Skeletal muscle tissue (tissue), 4 donors: ENCODE data around the gene INPP5A. TPM values are rescaled to one million over a fixed set of nuclear protein-coding genes. Genes with fewer than 3 reads are reported as not detected.
"Not testable (repeated sequence)": the region's sequence is repeated elsewhere in the genome, so short reads cannot be mapped to it uniquely, and the experiment has no call there.

Experiments
- H3K27ac ChIP-seq: one replicate; pipeline ENCODE4 v1.7.0; 2013; ENCODE audit warnings: mild to moderate bottlenecking, low read depth, low read length, inconsistent platforms
- H3K27me3 ChIP-seq, 3 donors: one replicate each; pipeline ENCODE4 v1.7.0; 2013; ENCODE audit warnings: low read length in 3 of 3; ENCODE audit not compliant: control insufficient read depth in 3 of 3, insufficient read depth in 3 of 3
- H3K36me3 ChIP-seq, 3 donors: one replicate each; pipeline ENCODE4 v1.7.0; 2013; ENCODE audit warnings: low read length in 3 of 3; ENCODE audit not compliant: control insufficient read depth in 3 of 3, insufficient read depth in 3 of 3
- H3K4me1 ChIP-seq, 3 donors: one replicate each; pipeline ENCODE4 v1.7.0; 2013; ENCODE audit warnings: low read length in 3 of 3, mild to moderate bottlenecking in 3 of 3; ENCODE audit not compliant: control insufficient read depth in 3 of 3, insufficient read depth in 3 of 3
- H3K4me3 ChIP-seq, 3 donors: one replicate each; pipeline ENCODE4 v1.7.0; 2013; ENCODE audit warnings: low read length in 3 of 3
- H3K9ac ChIP-seq, 3 donors: one replicate each; pipeline ENCODE4 v1.7.0; 2013; ENCODE audit warnings: low read length in 3 of 3, mild to moderate bottlenecking in 3 of 3, moderate library complexity in 2 of 3, low read depth in 1 of 3
- H3K9me3 ChIP-seq, 3 donors: one replicate each; pipeline ENCODE4 v1.7.0; 2013; ENCODE audit warnings: low read length in 3 of 3; ENCODE audit not compliant: control insufficient read depth in 3 of 3
- total RNA-seq: library from RNA; depleted of rRNA; stranded (reverse); fragments of >200 nt; gene quantifications from one replicate; pipeline ENCODE4 v1.2.3, GENCODE V29; 2014
- donor health status: Osteomylitis.

Gene INPP5A
- total RNA-seq, 1 donor from 2014 or later, result 50.6 TPM

DNA sequence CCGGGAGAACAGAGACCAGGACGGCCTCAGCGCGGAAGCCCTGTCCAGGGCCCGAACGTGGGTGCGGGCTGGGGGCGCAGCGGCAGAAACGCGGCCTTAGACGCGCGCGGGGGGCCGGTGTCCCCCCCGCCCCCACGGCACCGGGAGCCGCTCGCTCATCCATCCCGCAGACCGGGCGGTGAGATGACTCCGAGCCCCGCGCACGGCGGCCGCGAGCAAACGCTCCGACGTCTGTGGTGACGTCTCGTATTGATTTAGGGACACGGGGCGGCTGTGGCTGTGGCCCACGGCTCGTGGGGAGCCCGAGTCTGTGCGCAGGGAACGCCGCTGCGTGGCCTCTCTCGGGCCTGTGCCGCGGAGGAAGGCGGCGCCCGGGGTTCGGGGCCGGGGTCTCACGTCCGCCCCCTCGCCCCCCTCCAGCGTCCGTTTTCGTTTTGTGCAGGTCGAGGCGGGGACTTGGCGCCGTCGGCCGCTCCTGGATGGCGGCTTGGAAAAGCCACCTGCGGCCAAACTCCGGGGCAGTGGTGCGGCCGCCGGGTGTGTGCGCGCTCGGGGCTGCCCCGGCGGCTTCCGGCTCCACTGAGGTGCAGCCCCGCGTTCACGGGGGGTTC lies 249.4 kb downstream of the INPP5A start:
- H3K27me3 ChIP-seq, result peaks cover 37 to 61% (median 59%) of the 10 kb centered on the region in 3 donors
- H3K9ac ChIP-seq, result no peak overlapping the region
- H3K27ac ChIP-seq, result no peak overlapping the region
- H3K4me1 ChIP-seq, result peaks cover 0 to 5% (median 4%) of the 10 kb centered on the region in 3 donors
- H3K9me3 ChIP-seq, result no peaks in the 10 kb centered on the region
- H3K36me3 ChIP-seq, result peaks cover 4 to 11% (median 9%) of the 10 kb centered on the region in 3 donors
- H3K4me3 ChIP-seq, result no peak overlapping the region

DNA sequence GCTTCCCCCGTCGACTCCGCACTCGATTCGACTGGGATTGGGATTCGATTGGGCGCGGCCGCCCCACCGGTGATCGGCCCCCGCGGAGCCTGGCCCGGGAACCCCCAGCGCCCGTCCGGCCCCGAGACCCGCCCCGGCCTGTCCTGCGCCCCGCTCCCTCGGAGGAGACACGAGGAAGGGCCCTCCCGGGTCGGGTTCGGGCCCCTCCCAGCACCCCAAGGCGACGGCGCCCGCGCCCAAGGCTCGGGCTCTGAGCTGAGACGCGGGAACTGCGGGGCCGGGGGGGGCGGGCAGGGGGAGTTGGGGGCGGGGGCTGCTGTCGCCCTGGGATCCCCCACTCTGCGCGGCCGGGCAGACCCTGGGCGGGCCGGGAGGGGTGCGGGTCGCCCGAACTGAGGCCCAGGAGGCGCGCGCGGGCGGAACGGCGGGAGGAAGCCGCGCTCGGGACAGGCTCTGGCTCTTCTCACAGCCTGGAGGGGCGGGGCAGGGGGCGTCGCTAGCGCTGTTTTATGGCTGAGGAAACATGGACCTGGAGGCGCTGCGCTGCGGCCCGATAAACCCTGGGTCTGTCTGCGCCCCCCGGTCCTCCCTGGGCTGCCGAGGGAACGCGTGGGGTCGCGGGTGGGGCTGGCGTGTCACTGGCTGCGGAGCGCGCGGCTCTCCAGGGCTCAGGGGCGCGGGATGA lies 250.1 kb downstream of the INPP5A start:
- Histone ChIP-seq H3K9ac (no peak overlapping the region), H3K4me1 (peaks cover 0 to 5% (median 4%) of the 10 kb centered on the region in 3 donors), H3K27ac (no peak overlapping the region), H3K4me3 (no peak overlapping the region), H3K27me3 (peaks cover 38 to 62% (median 61%) of the 10 kb centered on the region in 3 donors), H3K36me3 (peaks cover 4 to 5% (median 5%) of the 10 kb centered on the region in 3 donors), H3K9me3 (no peaks in the 10 kb centered on the region)

DNA sequence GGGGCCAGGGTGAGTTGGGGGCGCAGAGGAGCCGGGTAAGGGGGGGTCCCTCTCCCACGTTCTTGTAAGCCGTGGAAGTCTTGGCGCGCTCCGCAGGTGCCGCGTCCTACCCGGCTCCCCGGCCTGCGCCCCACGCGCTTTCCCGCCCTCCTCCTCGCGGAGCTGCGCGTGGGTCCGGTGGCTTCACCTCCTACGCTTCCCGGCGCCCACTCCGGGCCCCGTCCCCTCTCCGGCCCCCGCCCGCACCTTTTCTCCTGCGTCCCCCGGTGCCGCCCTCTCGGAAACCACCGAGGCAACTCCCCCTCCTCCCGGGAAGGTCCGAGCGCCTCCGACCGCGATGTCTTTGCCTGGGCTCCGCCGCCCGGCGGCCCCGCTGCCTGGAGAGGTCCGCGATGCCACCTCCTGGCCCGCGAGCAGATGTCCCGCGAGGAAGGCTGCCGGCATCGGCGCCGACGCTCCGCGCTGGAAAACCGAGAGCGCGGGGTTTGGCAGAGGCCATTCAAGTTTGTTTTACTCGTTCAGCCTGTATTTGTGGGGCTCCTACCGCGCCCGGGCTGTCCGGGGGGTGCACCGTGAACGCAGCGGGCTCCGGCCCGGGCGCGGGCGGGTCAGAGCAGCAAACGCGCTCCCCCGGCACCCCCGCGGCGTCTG lies 250.7 kb downstream of the INPP5A start:
- no peak overlapping the region for H3K4me3 ChIP-seq
- peaks cover 0 to under 1% (median under 1%) of the 10 kb centered on the region in 3 donors for H3K36me3 ChIP-seq
- no peak overlapping the region for H3K9ac ChIP-seq
- H3K27ac ChIP-seq, result no peak overlapping the region
- peaks cover 39 to 68% (median 65%) of the 10 kb centered on the region in 3 donors for H3K27me3 ChIP-seq
- H3K9me3 ChIP-seq, result no peaks in the 10 kb centered on the region
- peaks cover 0 to 5% (median 4%) of the 10 kb centered on the region in 3 donors for H3K4me1 ChIP-seq

DNA sequence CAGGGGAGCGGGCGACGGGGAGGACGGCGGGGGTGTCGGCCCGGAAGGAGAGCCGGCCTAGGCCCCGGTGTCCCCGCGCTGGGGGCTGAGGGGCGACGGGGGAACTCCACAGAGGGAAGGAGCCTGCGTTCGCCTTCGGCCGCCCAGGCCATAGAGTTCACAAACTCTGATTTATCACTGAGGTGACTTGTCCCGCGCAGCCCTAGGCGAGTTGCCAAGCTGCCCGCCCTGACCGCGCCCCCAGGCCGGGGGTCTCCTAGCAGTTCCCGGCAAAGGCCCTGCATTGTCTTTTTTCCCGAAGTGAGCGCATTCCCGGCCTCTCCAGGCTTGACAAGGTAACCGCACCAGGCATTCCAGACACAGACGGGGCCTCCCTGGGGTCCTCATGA lies 251.2 kb downstream of the INPP5A start:
- no peak overlapping the region for H3K4me3 ChIP-seq
- H3K27ac ChIP-seq, result no peak overlapping the region
- no peaks in the 10 kb centered on the region for H3K9me3 ChIP-seq
- H3K4me1 ChIP-seq, result peaks cover 0 to 5% (median 4%) of the 10 kb centered on the region in 3 donors
- peaks cover 41 to 69% (median 65%) of the 10 kb centered on the region in 3 donors for H3K27me3 ChIP-seq
- H3K9ac ChIP-seq, result no peak overlapping the region
- H3K36me3 ChIP-seq, result no peaks in the 10 kb centered on the region

DNA sequence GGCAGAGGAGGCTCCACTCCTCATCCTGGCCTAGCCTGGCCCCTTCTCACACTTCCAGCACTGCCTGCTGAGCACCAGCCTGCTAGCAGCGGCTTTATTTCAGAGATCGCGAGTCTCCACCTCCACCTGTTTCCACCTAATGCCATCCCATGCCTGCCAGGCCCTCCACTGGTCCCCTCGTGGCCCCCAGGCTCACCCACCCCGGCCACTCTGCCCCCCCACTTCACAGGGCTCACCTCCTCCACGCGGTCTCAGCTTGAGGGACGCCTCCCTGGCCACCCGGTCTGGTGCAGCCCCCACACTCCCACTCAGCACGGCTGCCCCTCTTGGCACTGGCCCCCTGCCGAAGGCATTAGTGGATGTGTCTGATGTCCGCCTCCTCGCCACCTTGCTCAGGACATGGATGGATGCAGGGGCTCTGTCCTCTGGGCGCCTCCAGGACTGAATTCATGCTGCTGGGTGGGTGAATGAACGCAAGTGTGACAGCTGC lies 252.1 kb downstream of the INPP5A start:
- H3K9me3 ChIP-seq, result no peaks in the 10 kb centered on the region
- no peaks in the 10 kb centered on the region for H3K36me3 ChIP-seq
- no peak overlapping the region for H3K4me3 ChIP-seq
- H3K27ac ChIP-seq, result no peak overlapping the region
- peaks cover 44 to 63% (median 60%) of the 10 kb centered on the region in 3 donors for H3K27me3 ChIP-seq
- H3K4me1 ChIP-seq, result peaks cover 0 to 5% (median 4%) of the 10 kb centered on the region in 3 donors
- H3K9ac ChIP-seq, result no peak overlapping the region

DNA sequence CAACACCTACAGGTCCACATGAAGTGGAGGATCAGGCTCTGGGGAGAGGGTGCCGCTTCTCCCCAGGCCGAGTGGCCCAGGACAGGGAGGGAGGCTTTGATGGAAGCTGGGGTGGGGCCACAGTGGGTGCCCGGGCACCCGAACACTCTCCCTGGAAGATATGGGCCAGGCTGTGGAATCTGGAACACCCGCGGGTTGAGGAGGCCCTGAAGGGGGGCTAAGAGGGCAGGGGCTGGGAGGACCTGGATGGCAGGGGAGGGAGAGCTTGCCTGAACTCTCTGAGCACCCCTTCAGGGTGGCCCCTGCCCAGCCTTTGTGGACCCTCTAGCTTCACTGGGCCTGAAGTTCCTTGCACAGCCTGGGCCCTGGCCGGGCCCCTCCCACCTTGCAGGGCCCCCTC lies 252.9 kb downstream of the INPP5A start:
- no peaks in the 10 kb centered on the region for H3K9me3 ChIP-seq
- H3K4me1 ChIP-seq, result peaks cover 0 to 5% (median 4%) of the 10 kb centered on the region in 3 donors
- H3K9ac ChIP-seq, result no peak overlapping the region
- H3K27me3 ChIP-seq, result peaks cover 47 to 58% (median 56%) of the 10 kb centered on the region in 3 donors
- H3K27ac ChIP-seq, result no peak overlapping the region
- no peaks in the 10 kb centered on the region for H3K36me3 ChIP-seq
- no peak overlapping the region for H3K4me3 ChIP-seq

DNA sequence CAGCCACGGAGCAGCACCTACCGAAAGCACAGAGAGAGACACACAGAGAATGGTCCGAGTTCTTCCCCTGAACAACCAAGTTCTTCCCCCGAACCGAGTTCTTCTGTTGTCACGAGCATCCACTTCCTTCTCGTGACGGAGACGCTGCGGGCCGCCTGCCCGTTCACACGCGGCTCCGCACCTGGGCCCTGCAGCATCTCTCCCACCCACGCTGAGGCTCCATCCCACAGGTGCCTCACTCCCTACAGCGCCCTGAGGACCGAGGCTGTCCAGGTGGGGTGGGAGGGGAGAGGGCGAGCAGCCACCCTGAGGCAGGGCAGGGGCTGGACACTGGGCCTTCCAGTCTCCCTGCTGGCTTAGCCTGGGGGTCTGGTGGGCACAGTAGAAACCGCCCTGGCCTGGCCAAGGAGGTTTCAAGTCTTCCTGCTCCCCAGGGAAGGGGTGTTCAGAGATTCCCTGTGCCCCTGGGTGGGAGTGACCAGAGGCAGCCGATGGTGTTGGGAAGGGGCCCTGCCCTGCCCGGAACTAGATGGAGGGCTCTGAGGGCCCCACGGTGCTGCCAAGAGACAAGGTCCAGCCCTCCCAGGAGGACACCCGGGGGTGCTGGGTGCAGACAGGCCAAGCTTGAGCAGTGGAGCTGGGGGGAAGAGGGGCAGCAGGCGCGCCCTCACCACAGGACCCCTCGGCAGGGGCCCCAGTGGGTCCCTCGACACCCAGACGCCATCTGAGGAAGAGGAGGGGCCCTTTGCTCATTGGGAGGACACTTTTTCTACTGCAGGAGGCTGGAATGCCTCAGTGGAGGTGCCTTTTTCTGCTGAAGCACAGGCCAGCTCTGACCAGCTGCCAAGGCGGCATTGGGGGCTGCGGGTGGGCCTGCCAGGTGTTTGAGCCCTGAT lies 253.6 kb downstream of the INPP5A start:
- H3K4me3 ChIP-seq, result no peak overlapping the region
- no peak overlapping the region for H3K9ac ChIP-seq
- no peaks in the 10 kb centered on the region for H3K36me3 ChIP-seq
- no peaks in the 10 kb centered on the region for H3K9me3 ChIP-seq
- no peak overlapping the region for H3K27ac ChIP-seq
- H3K27me3 ChIP-seq, result peaks cover 47 to 57% (median 56%) of the 10 kb centered on the region in 3 donors
- peaks cover 0 to 5% (median 3%) of the 10 kb centered on the region in 3 donors for H3K4me1 ChIP-seq

DNA sequence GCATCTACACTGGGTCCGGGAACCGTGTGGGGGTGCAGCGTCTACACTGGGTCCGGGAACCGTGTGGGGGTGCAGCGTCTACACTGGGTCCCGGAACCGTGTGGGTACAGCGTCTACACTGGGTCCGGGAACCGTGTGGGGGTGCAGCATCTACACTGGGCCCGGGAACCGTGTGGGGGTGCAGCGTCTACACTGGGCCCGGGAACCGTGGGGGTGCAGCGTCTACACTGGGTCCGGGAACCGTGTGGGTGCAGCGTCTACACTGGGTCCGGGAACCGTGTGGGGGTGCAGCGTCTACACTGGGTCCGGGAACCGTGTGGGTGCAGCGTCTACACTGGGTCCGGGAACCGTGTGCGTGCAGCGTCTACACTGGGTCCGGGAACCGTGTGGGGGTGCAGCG lies 254.5 kb downstream of the INPP5A start:
- H3K9me3 ChIP-seq, H3K36me3 ChIP-seq, H3K4me3 ChIP-seq, H3K4me1 ChIP-seq, H3K9ac ChIP-seq, H3K27ac ChIP-seq: not testable (repeated sequence)
- H3K27me3 ChIP-seq, result peaks cover 40 to 58% (median 53%) of the 10 kb centered on the region in 3 donors

DNA sequence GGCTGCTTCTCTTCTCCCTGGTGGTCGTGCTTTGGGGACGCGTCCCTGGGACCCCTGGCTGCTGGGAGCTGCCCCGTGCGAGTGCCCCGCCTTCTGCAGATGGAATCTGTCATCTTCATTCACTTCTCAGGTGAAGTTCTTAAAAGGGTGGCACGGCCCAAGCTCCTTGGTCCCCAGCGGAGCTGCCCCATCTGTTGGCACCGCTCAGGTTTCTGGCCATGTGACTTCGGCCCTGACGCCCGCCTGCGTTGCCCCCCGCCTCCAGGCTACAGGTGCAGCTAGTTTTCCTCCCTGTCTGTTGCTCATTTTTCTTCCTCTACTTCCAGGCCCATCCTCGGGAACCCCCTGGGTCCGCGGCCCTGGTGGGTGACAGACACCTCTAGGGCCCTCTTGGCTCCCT lies 255.2 kb downstream of the INPP5A start:
- no peaks in the 10 kb centered on the region for H3K36me3 ChIP-seq
- no peak overlapping the region for H3K4me3 ChIP-seq
- H3K27me3 ChIP-seq, result peaks cover 40 to 55% (median 52%) of the 10 kb centered on the region in 3 donors
- no peaks in the 10 kb centered on the region for H3K4me1 ChIP-seq
- H3K9me3 ChIP-seq, result no peaks in the 10 kb centered on the region
- no peak overlapping the region for H3K27ac ChIP-seq
- no peak overlapping the region for H3K9ac ChIP-seq
